ENCODE data around the gene BCAT1.

Gene BCAT1

GRCh38 chr12:24948757-24949722, at the start of gene BCAT1:
BCAT1 (minus strand) TSS chr12:24949101; CDS start chr12:24948932, 169 bp downstream.
- no peak for DNase-seq (ENCODE audit: low read depth)

GRCh38 chr12:24997970-24998582, 49.2 kb upstream of the BCAT1 start:
- DNase-seq (ENCODE audit: low read depth) = no peak

GRCh38 chr12:24997496-24997895, 48.6 kb upstream of the BCAT1 start:
- no peak for DNase-seq (ENCODE audit: low read depth)

GRCh38 chr12:24996820-24997219, 47.9 kb upstream of the BCAT1 start:
- DNase-seq (ENCODE audit: low read depth) = no peak

GRCh38 chr12:24996102-24996797, 47.3 kb upstream of the BCAT1 start:
- DNase-seq (ENCODE audit: low read depth) = no peak

GRCh38 chr12:24993793-24994192, 44.9 kb upstream of the BCAT1 start:
- no peak for DNase-seq (ENCODE audit: low read depth)

- DNase-seq (ENCODE audit: low read depth) = no peak
Observed at GRCh38 chr12:24991209-24992049, 42.5 kb upstream of the BCAT1 start.

- DNase-seq (ENCODE audit: low read depth) = no peak
Observed at GRCh38 chr12:24989216-24989615, 40.3 kb upstream of the BCAT1 start.

- DNase-seq (ENCODE audit: low read depth) = no peak
Observed at GRCh38 chr12:24982250-24982649, 33.3 kb upstream of the BCAT1 start.

GRCh38 chr12:24979976-24980730, 31.3 kb upstream of the BCAT1 start:
- no peak for DNase-seq (ENCODE audit: low read depth)

- DNase-seq (ENCODE audit: low read depth) = no peak
Observed at GRCh38 chr12:24979329-24979728, 30.4 kb upstream of the BCAT1 start.

GRCh38 chr12:24977711-24978110, 28.8 kb upstream of the BCAT1 start:
- DNase-seq (ENCODE audit: low read depth) = no peak

GRCh38 chr12:24977060-24977459, 28.2 kb upstream of the BCAT1 start:
- no peak for DNase-seq (ENCODE audit: low read depth)

GRCh38 chr12:24975425-24975824, 26.5 kb upstream of the BCAT1 start:
- no peak for DNase-seq (ENCODE audit: low read depth)

GRCh38 chr12:24974216-24974615, 25.3 kb upstream of the BCAT1 start:
- DNase-seq (ENCODE audit: low read depth) = no peak

GRCh38 chr12:24972078-24972477, 23.2 kb upstream of the BCAT1 start:
- no peak for DNase-seq (ENCODE audit: low read depth)

GRCh38 chr12:24970177-24970576, 21.3 kb upstream of the BCAT1 start:
- DNase-seq (ENCODE audit: low read depth) = no peak

- no peak for DNase-seq (ENCODE audit: low read depth)
Observed at GRCh38 chr12:24966951-24967564, 18.2 kb upstream of the BCAT1 start.

- no peak for DNase-seq (ENCODE audit: low read depth)
Observed at GRCh38 chr12:24964342-24964741, 15.4 kb upstream of the BCAT1 start.

- DNase-seq (ENCODE audit: low read depth) = no peak
Observed at GRCh38 chr12:24960222-24960855, 11.4 kb upstream of the BCAT1 start.

Data from stimulated activated CD8-positive, alpha-beta memory T cell treated with anti-CD3 and anti-CD28 coated beads, Interleukin-15, amount 100 ng/mL, for 1 hour (primary cell).